Hepatocyte (in vitro differentiated cells): ENCODE data around the gene PPBP.

Experiments used
- CTCF ChIP-seq: fragments of 200-600 bp; sonication (generic); IDR thresholded peaks from 2 replicates; pipeline ENCODE4 v1.5.1; 2016; ENCODE audit warnings: antibody characterized with exemption, mild to moderate bottlenecking; ENCODE audit not compliant: poor library complexity
- EZH2 ChIP-seq: fragments of 200-600 bp; sonication (generic); IDR thresholded peaks from 2 replicates; pipeline ENCODE4 v1.6.1; 2016; ENCODE audit warnings: antibody characterized with exemption, mild to moderate bottlenecking, borderline replicate concordance
- EZH2phosphoT487 ChIP-seq: fragments of 200-600 bp; sonication (generic); IDR thresholded peaks from one replicate; pipeline ENCODE4 v1.6.1; 2018; ENCODE audit warnings: antibody characterized with exemption, mild to moderate bottlenecking, low read depth, moderate library complexity; ENCODE audit not compliant: unreplicated experiment, severe bottlenecking

- TF ChIP-seq CTCF: no peak
- no peak for TF ChIP-seq EZH2
- no peak for TF ChIP-seq EZH2phosphoT487
Measured at GRCh38 chr4:73943555-73943954, 44.4 kb downstream of the PPBP start.
